ENCODE results near the gene CHST3.

The CHST3 gene

GRCh38 chr10:72059843-72060822 lies 95.9 kb downstream of the CHST3 start:
- Histone ChIP-seq H3K9me3 (ENCODE audit: insufficient read depth, low read length) (no peaks in the 10 kb centered on the region), H3K27me3 (ENCODE audit: low read depth, low read length) (no peaks in the 10 kb centered on the region), H3K36me3 (replicated peaks; ENCODE audit: low read depth, low read length) (no peaks in the 10 kb centered on the region), H2AFZ (ENCODE audit: low read depth, low read length) (peak overlapping the region; percentile 69; the same call in 1 of the 2 replicates), H3K4me2 (ENCODE audit: low read length) (peak overlapping the region; percentile 56), H3K9ac (ENCODE audit: low read length) (peak overlapping the region; percentile 11; the same call in 1 of the 2 replicates), H4K20me1 (ENCODE audit: insufficient read depth, low read length) (no peaks in the 10 kb centered on the region), H3K4me1 (ENCODE audit: low read length) (peaks cover 24% of the 10 kb centered on the region), H3K27ac (ENCODE audit: low read length) (no peak overlapping the region), H3K79me2 (ENCODE audit: low read length) (no peaks in the 10 kb centered on the region), H3K4me3 (ENCODE audit: low read length) (no peak overlapping the region)
- TF ChIP-seq, protein P1, sequence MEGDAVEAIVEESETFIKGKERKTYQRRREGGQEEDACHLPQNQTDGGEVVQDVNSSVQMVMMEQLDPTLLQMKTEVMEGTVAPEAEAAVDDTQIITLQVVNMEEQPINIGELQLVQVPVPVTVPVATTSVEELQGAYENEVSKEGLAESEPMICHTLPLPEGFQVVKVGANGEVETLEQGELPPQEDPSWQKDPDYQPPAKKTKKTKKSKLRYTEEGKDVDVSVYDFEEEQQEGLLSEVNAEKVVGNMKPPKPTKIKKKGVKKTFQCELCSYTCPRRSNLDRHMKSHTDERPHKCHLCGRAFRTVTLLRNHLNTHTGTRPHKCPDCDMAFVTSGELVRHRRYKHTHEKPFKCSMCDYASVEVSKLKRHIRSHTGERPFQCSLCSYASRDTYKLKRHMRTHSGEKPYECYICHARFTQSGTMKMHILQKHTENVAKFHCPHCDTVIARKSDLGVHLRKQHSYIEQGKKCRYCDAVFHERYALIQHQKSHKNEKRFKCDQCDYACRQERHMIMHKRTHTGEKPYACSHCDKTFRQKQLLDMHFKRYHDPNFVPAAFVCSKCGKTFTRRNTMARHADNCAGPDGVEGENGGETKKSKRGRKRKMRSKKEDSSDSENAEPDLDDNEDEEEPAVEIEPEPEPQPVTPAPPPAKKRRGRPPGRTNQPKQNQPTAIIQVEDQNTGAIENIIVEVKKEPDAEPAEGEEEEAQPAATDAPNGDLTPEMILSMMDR (IDR thresholded peaks at IDR 0.05; ENCODE audit: low read depth, low read length) = no peak
- no peak for TF ChIP-seq EZH2phosphoT487 (IDR thresholded peaks at IDR 0.05; ENCODE audit: low read depth)

- Histone ChIP-seq H3K4me3 (ENCODE audit: low read length) (no peak overlapping the region), H4K20me1 (ENCODE audit: insufficient read depth, low read length) (no peaks in the 10 kb centered on the region), H2AFZ (ENCODE audit: low read depth, low read length) (no peak overlapping the region), H3K9me3 (ENCODE audit: insufficient read depth, low read length) (no peaks in the 10 kb centered on the region), H3K36me3 (replicated peaks; ENCODE audit: low read depth, low read length) (no peaks in the 10 kb centered on the region), H3K79me2 (ENCODE audit: low read length) (no peaks in the 10 kb centered on the region), H3K4me1 (ENCODE audit: low read length) (peaks cover 15% of the 10 kb centered on the region), H3K27me3 (ENCODE audit: low read depth, low read length) (no peaks in the 10 kb centered on the region), H3K9ac (ENCODE audit: low read length) (no peak overlapping the region), H3K4me2 (ENCODE audit: low read length) (no peak overlapping the region), H3K27ac (ENCODE audit: low read length) (no peak overlapping the region)
- TF ChIP-seq, protein P1 (IDR thresholded peaks at IDR 0.05; ENCODE audit: low read depth, low read length) = peak; percentile 55
- TF ChIP-seq EZH2phosphoT487 (IDR thresholded peaks at IDR 0.05; ENCODE audit: low read depth) = no peak
Measured at GRCh38 chr10:72061491-72061890, 97.3 kb downstream of the CHST3 start.

DNA sequence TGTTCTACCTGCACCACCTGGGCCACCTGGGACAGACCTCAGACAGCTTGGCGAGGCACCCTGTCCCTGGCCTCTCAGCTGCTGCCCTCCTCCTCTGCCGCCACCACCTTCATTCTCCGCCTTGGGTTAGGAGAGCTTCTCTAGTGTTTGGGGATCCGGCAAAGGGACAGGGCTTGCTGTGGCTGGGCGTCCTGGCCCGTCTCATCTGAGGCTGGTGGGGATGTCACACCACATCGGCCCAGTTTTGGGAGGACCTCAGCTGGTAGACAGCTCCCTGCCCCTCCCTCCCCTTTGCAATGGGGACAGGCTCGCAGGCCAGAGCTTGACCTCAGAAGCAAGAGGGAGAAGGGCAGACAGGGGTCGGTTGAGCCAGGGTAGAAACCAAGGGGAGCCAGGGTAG lies 97.7 kb downstream of the CHST3 start:
- Histone ChIP-seq H3K9me3 (ENCODE audit: insufficient read depth, low read length) (no peaks in the 10 kb centered on the region), H3K79me2 (ENCODE audit: low read length) (no peaks in the 10 kb centered on the region), H3K4me1 (ENCODE audit: low read length) (peaks cover 15% of the 10 kb centered on the region), H3K4me3 (ENCODE audit: low read length) (no peak overlapping the region), H3K36me3 (replicated peaks; ENCODE audit: low read depth, low read length) (no peaks in the 10 kb centered on the region), H3K4me2 (ENCODE audit: low read length) (no peak overlapping the region), H3K9ac (ENCODE audit: low read length) (no peak overlapping the region), H3K27me3 (ENCODE audit: low read depth, low read length) (no peaks in the 10 kb centered on the region), H3K27ac (ENCODE audit: low read length) (no peak overlapping the region), H2AFZ (ENCODE audit: low read depth, low read length) (no peak overlapping the region), H4K20me1 (ENCODE audit: insufficient read depth, low read length) (no peaks in the 10 kb centered on the region)
- no peak for TF ChIP-seq EZH2phosphoT487 (IDR thresholded peaks at IDR 0.05; ENCODE audit: low read depth)
- TF ChIP-seq, protein P1 (IDR thresholded peaks at IDR 0.05; ENCODE audit: low read depth, low read length) = no peak

- no peaks in the 10 kb centered on the region for H3K9me3 ChIP-seq (ENCODE audit: insufficient read depth, low read length)
- no peak overlapping the region for H3K4me3 ChIP-seq (ENCODE audit: low read length)
- H3K4me1 ChIP-seq (ENCODE audit: low read length) = peaks cover 15% of the 10 kb centered on the region
- H3K9ac ChIP-seq (ENCODE audit: low read length) = no peak overlapping the region
- no peaks in the 10 kb centered on the region for H4K20me1 ChIP-seq (ENCODE audit: insufficient read depth, low read length)
- TF ChIP-seq EZH2phosphoT487 (IDR thresholded peaks at IDR 0.05; ENCODE audit: low read depth) = no peak
- TF ChIP-seq, protein P1 (IDR thresholded peaks at IDR 0.05; ENCODE audit: low read depth, low read length) = no peak
- H3K79me2 ChIP-seq (ENCODE audit: low read length) = no peaks in the 10 kb centered on the region
- no peaks in the 10 kb centered on the region for H3K27me3 ChIP-seq (ENCODE audit: low read depth, low read length)
- H3K36me3 ChIP-seq (replicated peaks; ENCODE audit: low read depth, low read length) = no peaks in the 10 kb centered on the region
- no peak overlapping the region for H3K4me2 ChIP-seq (ENCODE audit: low read length)
- no peak overlapping the region for H2AFZ ChIP-seq (ENCODE audit: low read depth, low read length)
- no peak overlapping the region for H3K27ac ChIP-seq (ENCODE audit: low read length)
Measured at GRCh38 chr10:72062382-72062781, 98.2 kb downstream of the CHST3 start.

Measured in OCI-LY3 (cell line).